NCI-H524 (cell line): ENCODE results near the gene EIF2S2.

ENCODE experiments used
- DNase-seq, 2 experiments: peaks; one replicate each; lab custom pipeline; 2025; lab: John Stamatoyannopoulos, UW

Gene EIF2S2

DNA sequence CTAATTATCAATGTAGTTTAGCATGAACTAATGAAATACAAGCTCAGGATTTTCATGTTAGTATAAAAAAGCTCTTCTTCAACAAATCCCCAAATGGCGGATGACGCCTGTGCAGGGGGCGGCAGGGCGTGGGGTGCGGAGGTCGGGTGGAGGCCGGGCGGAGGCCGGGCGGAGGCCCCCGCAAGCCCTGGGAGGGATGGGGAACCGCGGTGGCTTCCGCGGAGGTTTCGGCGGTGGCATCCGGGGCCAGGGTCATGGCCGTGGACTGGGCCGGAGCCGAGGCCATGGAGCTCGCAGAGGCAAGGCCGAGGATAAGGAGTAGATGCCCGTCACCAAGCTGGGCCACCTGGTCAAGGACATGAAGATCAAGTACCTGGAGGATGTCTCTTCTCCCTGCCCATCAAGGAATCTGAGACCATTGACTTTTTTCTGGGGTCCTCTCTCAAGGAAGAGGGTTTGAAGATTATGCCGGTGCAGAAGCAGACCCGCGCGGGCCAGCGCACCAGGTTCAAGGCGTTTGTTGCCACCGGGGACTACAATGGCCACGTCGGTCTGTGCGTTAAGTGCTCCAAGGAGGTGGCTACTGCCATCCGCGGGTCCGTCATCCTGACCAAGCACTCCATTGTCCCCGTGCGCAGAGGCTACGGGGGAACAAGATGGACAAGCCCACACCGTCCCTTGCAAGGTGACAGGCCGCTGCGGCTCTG, 10.4 kb upstream of the EIF2S2 start:
- DNase-seq: no peak

GRCh38 chr20:34120213-34120612, 8.2 kb upstream of the EIF2S2 start:
- no peak for DNase-seq

- no peak for DNase-seq
These were observed 3.2 kb upstream of the EIF2S2 start for GRCh38 chr20:34115232-34115631.

GRCh38 chr20:34114809-34115208, 2.8 kb upstream of the EIF2S2 start:
- no peak for DNase-seq

GRCh38 chr20:34112600-34113101, 608 bp upstream of the EIF2S2 start:
- DNase-seq: peak; percentile 28 to 69

DNA sequence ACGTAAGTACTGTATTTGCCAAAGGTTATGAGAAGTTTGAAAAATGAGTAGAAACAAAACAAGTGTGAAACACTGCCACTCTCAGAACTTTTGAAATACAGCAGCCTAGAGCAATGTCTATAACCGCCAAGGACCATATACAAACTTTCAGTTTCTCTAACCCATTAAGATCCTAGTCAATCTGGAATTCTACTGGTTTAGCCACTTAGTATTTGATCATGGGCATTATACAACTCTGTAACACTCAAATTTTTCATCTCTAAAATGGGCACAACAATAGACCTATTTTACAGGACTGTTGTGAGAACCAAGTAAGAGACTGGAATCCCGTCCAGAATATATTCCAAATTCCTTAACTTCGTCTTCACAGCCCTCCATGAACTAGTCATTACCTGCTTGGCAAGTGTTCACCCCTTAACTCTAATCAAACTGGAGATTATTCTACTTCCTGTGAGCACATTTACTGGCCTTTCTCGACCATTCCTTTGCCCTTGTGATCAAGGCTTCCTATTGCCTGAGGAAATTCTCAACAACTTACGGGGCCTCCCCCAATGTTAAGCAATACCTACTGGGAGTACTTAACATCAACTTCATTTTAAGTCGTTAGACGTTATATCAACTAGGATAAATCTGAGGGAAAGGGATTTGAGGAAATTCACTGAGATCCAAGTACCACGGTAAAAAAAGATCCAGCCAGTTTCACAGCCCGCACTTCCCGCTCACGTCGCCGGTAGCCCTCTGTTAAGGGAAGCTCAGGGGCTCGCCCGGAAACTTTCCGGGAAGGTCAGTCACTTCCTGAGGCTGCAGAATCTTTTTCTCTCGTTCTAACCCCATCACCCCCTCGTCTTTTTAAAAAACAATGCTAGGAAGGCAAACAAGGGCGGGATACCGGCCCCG, 1.1 kb downstream of the EIF2S2 start:
- DNase-seq: no peak

DNA sequence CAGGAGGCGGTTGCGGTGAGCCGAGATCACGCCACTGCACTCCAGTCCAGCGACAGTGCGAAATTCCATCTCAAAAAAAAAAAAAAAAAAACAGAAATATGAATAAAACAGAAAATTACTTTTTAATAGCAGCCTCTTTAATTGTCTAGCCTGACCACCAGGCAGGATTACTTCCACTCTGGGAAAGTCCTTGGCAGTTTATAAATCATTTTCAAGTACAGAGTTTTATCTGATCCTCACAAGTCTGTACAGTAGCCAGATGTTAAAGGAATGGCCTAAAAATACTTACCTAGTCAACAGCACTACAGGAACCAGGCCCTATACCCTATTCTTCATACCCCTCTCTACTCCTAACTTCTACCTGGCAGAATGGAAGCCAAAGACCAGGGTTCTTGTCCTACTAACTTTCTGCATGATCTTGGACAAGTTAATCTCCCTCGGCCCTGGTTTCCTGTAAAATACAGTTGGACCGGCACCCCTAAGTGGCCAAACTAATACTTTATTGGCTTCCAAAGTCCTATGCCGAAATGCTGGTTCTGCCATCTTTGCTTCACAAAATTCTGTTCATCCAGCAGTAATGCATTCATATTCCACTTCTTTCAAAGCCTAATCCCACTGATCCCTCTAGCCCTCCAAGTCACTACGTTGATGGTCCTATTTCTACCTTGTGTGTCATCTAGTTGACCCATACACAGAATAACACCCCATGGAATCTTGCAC, 1.9 kb downstream of the EIF2S2 start:
- no peak for DNase-seq

- no peak for DNase-seq
These were observed 2.6 kb downstream of the EIF2S2 start for GRCh38 chr20:34109442-34109841.

DNA sequence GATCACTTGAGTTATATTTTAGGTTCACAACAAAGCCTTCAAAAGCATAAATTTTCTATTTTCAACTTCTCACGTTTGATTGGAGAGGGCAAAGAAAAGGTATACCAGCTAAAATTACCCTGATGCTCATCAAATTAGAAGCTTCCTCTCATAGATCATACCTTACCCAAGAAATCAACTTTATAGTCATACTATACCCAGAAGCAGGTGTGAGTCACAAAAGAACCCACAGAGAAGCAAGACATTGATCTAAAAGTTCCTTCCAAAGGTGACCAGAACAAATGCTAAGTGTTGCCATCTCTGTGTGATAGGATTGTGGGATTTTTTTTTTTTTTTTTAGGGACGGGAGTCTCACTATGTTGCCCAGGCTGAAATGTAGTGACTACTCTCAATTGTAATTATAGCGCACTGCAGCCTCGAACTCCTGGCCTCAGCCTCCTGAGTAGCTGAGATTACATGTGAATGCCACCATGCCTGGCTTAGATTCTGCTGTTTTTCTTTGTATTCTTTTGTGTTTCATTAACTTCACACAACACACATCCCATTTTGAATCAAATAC, 3.3 kb downstream of the EIF2S2 start:
- DNase-seq: no peak

DNA sequence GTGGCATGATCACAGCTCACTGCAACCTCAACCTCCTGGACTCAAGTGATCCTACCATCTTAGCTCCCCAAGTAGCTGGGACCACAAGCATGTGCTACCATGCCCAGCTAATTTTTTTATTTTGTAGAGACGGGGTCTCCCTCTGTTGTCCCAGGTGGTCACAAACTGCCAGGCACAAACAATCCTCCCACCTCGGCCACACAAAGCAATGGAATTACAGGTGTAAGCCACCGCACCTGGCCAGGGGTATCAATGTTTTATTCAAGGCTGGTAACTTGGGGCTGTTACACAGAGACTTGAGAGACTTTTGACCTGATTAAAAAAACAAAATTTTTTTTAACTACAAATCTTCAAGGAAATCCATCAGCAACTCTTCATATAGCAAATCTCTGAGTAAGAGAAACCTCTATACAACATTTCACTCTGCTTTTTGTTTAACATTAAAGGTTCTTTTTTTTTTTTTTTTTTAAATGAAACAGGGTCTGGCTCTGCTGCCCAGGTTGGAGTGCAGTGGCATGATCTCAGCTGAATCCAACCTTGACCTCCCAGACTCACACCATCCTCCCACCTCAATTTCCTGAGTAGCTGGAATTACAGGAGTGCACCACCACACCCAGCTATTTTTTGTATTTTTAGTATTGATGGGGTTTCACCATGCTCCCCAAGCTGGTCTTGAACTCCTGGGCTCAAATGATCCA, 5.9 kb downstream of the EIF2S2 start:
- no peak for DNase-seq

- no peak for DNase-seq
These were observed 8.0 kb downstream of the EIF2S2 start for GRCh38 chr20:34104059-34104458.

DNA sequence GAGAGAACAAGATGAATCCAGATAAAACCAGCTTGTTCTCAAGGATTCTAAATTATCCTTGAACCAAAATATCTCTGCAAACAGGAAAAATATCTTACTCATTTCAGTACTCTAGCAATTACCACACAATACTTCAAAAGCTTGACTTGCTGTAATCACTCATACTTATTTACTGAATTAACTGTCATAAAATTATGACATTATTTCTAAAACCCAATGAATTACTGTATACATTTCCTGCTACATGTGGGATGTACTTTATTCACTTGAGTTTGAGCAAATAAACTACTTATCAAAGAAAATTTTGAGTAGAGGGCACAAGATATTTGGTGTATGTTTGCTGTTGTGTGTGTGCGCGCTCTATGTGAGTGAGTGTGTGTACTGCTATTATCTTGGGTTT, 9.7 kb downstream of the EIF2S2 start:
- DNase-seq: no peak

- no peak for DNase-seq
These were observed 11.5 kb downstream of the EIF2S2 start for GRCh38 chr20:34100576-34100975.

DNA sequence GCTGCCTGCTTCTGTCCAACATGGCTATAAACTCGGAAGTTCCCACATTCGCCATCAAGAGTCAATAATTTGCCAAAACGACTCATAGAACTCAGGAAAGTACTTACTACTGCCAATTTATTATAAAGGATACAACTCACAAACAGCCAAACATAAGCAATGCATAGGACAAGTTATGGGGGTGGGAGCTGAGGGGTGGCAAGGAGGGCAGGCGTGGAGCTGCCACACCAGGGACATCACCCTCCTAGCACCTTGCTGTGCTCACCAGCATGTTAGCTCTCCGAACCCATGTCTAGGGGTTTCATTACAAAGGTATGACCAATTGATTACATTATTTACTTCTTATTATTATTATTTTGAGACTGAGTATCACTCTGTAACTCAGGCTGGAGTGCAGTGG, 12.4 kb downstream of the EIF2S2 start:
- DNase-seq: no peak

DNA sequence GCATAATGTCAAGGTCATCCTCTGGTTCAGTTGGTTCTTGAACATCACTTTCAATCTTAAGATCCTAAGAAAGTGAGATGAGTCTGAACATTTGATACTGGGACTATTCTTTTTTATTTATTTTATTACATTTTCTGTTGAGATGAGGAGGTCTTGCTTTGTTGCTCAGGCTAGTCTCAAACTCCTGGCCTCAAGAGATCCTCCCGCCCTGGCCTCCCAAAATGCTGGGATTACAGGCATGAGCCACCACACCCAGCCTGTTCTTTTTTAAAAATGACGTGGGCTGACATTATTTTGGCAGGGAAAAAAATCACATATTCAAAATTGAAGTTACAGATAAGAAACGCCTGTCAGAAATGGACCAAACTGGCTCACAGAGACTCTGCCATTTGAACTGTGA, 13.5 kb downstream of the EIF2S2 start:
- DNase-seq: no peak

- DNase-seq: no peak
These were observed 15.2 kb downstream of the EIF2S2 start for GRCh38 chr20:34096699-34097444.

DNA sequence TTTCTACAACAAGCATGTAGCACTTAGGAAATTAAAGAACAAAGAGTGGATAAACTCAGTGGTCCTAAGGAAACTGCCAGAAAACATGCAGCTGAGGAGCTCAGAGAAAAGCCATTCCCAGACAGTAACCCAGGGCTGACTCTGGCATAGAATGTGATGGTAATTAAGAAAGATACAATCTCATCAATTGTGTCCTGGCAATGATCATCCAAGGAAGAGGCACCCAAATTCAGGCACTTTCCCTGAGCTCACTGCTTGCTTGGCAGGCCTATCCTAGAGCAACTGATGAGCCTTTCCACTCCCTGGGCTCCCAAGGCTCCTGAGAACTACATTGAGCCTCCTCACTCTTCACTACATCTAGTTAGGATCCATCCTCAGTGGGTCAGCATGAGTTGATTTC, 16.2 kb downstream of the EIF2S2 start:
- no peak for DNase-seq

GRCh38 chr20:34093895-34094294, 18.1 kb downstream of the EIF2S2 start:
- no peak for DNase-seq

DNA sequence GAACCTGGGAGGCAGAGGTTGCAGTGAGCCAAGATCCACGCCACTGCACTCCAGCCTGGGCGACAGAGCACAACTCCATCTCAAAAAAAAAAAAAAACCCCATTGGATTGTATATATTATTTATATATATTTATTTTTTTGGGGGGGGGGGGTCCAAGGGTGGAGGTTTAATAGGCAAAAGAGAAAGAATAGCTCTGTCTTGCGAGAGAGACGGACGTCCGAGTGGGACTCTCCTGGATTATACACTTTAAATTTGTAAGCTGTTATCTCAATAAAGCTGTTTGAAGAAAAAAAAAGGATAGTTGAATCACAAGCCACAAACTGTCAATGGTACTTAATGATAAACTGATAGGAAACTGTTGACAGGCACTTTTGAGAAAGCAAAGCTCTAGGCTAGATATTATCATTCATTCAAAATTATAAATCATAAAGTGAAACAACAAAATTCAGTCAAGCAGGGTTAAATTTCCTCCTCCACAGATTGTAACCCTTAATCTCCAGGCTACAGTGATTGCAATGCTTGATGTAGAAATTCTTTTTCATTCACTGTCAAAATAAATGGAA, 20.3 kb downstream of the EIF2S2 start:
- DNase-seq: no peak

DNA sequence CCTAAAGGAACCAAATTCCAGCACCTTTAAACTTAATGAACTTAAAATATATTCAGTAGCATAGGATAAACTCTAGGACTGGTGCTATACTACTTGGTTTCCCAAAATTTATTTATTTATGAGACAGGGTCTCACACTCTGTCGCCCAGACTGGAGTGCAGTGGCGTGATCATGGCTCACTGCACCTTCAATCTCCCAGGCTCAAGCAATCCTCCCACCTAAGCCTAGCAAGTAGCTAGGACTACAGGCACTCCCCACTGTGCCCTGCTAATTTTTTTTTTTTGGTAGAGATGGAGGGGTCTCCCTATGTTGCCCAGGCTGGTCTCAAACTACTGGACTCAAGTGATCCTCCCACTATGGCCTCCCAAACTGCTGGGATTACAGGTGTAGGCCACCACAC, 21.4 kb downstream of the EIF2S2 start:
- no peak for DNase-seq
